GM12874 (cell line): ENCODE data around the gene CHSY1.

ENCODE experiments used
- TF ChIP-seq, protein P1 (sequence below): IDR thresholded peaks from 2 replicates; pipeline ENCODE4 v1.5.1; 2011; ENCODE audit warnings: low read depth, mild to moderate bottlenecking, control low read depth, low read length, moderate library complexity; ENCODE audit not compliant: insufficient read depth

Gene CHSY1

GRCh38 chr15:101210466-101210865 is 41.4 kb downstream of the CHSY1 start:
- TF ChIP-seq, protein P1, sequence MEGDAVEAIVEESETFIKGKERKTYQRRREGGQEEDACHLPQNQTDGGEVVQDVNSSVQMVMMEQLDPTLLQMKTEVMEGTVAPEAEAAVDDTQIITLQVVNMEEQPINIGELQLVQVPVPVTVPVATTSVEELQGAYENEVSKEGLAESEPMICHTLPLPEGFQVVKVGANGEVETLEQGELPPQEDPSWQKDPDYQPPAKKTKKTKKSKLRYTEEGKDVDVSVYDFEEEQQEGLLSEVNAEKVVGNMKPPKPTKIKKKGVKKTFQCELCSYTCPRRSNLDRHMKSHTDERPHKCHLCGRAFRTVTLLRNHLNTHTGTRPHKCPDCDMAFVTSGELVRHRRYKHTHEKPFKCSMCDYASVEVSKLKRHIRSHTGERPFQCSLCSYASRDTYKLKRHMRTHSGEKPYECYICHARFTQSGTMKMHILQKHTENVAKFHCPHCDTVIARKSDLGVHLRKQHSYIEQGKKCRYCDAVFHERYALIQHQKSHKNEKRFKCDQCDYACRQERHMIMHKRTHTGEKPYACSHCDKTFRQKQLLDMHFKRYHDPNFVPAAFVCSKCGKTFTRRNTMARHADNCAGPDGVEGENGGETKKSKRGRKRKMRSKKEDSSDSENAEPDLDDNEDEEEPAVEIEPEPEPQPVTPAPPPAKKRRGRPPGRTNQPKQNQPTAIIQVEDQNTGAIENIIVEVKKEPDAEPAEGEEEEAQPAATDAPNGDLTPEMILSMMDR: no peak

- TF ChIP-seq, protein P1: no peak
Measured at GRCh38 chr15:101210058-101210457, 41.8 kb downstream of the CHSY1 start.

DNA sequence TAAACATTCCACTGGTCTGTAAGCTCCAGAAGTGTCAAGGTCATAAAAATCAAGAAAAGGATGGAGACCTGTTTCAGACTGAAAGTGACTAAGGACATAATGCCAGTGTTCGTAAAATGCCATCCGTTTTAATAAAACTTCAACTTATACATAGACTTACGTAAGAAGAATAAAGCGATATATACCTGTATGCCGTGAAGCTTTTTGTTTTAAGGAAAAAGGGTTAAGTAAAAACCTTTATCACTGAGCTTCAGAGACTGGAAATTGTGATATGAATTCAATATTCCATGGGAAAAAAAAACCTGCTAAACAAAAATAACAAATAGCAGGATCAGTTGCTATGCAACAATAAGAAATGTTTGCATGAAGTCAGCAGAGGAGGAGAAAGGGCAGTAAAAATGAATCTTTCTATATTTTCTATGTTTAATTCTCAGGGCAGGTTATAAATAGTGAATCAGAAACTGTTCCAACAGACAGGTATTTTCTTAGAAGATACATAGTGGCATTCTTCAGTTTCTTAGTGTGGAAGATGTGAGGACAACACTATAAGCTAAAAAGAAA is 42.5 kb downstream of the CHSY1 start:
- TF ChIP-seq, protein P1: no peak

DNA sequence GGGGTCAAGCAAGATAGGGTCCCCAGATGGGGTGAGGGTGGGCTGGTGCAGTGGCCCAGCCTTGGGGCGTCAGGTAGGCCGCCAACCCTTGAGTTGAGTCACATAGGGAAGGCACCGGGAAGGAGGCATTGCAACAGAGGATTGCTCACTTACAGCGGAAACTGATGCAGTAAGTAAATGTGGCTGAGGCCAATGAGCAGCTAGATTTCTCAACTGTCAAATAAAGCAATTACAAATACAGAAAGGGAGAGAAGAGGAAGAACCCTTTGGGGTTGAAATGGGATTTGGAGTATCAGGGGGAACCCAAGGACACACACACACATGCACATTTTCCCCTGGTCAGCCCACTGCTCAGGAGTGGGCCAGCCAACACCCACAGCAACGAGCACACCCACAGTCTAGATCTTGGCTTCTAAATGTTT is 44.0 kb downstream of the CHSY1 start:
- TF ChIP-seq, protein P1: no peak

- TF ChIP-seq, protein P1: no peak
Measured at GRCh38 chr15:101206176-101206591, 45.7 kb downstream of the CHSY1 start.

DNA sequence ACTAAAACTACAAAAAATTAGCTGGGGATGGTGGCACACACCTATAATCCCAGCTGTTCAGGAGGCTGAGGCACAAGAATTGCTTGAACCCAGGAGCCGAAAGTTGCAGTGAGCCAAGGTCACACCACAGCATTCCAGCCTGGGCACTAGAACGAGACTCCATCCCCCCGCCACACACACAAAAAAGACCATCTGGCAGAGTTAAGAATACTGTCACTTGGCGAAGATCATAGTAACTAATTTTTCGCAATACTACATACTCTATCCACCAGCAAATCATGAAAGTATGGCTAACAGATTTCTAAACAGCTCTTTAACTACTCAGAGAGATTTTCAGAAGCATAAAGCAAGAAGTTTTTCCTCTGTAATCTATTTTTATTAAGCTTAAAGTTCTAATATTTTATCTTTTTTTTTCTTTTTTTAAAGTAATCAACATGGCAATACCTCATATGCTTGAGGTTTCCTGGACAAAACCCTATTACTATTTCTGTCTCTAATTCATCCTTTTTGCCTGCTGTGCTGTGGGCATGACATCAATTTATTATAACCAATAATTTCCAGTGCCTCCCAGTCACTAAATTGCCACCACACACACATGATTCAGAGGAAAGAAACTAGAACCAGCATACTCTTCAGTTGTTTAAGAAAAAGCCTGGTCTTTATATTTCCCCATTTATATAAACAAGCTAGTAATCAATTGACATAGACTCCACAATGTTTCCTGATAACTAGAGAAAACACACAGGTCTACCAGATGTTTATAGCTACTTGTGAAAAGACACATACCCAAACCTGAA is 46.9 kb downstream of the CHSY1 start:
- TF ChIP-seq, protein P1: no peak

- TF ChIP-seq, protein P1: no peak
Measured at GRCh38 chr15:101203607-101204189, 48.1 kb downstream of the CHSY1 start.
